GM19395 (cell line): ENCODE data around the gene CEPT1.

Experiments used
- ATAC-seq: cut with Tn5 transposase; IDR thresholded peaks from one replicate; pipeline ENCODE4 v1.9.1; 2021; ENCODE audit warnings: mild to moderate bottlenecking, moderate library complexity; ENCODE audit not compliant: unreplicated experiment

CEPT1 gene

GRCh38 chr1:111145963-111146768 is 6.1 kb downstream of the CEPT1 start:
- no peak for ATAC-seq

GRCh38 chr1:111147948-111148347 is 7.9 kb downstream of the CEPT1 start:
- no peak for ATAC-seq

GRCh38 chr1:111148376-111148881 is 8.4 kb downstream of the CEPT1 start:
- peak; percentile 68 for ATAC-seq

DNA sequence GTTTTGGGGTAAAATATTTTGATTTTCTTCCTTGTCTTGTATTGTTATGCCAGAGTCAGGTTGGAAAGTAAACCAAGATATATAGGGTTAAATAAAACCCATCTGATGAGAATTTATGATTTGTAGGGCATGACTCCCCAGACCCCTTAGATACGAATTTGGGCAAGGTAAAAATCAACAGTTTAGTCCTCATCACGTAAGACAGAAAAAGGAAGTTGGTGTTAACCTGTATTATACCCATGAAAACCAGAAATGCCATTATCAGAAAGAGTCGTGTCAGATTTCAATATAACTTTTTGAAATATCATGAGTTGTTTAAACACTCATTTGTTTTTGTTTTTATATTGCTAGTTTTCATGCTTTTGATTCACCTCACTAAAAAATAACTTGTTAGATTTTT is 11.8 kb downstream of the CEPT1 start:
- ATAC-seq, result no peak

DNA sequence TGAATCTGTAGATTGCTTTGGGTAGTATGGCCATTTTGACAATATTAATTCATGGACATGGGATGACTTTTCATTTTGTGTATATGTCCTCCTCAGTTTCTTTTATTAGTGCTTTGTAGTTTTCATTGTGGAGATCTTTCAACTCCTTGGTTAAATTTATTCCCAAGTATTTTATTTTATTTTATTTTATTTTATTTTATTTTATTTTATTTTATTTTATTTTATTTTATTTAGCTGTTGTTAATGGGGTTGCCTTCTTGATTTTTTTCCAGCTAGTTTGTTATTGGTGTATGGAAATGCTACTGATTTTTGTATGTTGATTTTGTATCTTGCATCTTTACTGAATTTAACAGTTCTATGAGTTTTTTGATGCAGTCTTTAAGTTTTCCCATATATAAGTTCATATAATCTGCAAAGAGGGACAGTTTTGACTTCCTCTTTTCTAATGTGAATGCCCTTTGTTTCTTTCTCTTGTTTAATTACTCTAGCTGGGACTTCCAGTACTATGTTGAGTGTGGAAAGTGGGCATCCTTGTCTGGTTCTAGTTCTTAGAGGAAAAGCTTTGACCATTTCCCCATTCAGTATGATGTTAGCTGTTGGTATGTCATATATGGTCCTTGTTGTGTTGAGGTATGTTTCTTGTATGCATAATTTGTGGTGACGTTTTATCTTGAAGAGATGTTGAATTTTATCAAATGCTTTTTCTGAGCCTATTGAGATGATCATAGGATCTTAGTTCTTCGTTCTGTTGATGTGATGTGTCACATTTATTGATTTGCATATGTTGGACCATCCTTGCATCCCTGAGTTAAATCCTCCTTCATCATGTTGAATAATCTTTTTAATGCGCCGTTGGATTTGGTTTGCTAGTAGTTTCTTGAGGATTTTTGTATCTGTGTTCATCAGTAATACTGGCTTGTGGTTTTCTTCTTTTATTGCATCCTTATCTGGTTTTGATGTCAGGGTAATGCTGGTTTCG is 14.3 kb downstream of the CEPT1 start:
- no peak for ATAC-seq

GRCh38 chr1:111157431-111157830 is 17.4 kb downstream of the CEPT1 start:
- ATAC-seq, result no peak

DNA sequence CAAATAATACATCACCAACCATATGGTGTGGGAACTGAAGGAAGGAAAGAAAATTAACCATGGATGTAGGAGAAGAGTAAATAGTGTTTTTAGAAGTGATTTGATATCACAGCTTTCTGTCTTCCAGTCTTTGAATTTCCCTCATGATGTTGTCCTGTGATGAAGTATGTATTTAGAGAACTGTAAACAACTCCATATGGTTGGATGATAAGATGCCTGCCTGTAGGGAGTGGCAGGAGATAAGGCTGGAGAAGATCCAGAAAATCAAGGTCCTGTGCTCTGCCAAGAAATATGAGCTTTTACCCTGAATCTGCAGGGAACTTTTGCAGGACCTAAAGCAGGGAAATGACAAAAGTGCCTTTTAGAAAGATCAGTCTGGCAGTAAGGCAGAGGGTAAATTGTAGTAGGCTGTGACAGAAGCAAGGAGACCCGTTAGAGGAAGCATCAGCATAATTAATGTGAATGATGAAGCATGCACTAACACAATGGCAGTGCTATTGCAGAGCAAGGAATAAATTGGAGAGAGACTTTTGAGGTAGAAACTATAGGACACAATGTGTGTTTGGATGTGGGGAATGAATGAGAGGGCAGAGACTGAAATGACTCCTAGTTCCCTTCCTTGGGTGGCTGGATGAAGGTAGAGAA is 21.9 kb downstream of the CEPT1 start:
- no peak for ATAC-seq

GRCh38 chr1:111162488-111162880 is 22.5 kb downstream of the CEPT1 start:
- no peak for ATAC-seq

GRCh38 chr1:111163363-111163762 is 23.3 kb downstream of the CEPT1 start:
- ATAC-seq, result no peak

GRCh38 chr1:111164151-111164550 is 24.1 kb downstream of the CEPT1 start:
- no peak for ATAC-seq

DNA sequence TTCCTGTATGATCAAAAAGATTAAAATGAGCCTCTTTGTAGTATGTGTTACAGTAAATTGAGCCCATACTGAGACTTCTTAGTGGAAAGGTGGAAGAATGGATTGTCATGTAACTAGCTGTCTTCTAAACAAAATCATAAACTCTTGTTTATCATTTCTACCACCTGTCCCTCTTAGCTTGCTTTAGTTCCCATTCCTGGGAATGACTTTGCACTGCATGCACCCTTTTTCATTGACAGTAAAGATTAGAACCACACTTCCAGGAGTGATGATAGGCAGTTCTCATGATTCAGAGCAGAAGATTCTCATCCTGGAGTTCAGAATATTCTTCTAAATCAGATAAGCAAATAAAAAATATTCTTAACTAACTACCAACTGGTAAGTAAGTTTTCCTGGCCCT is 32.4 kb downstream of the CEPT1 start:
- no peak for ATAC-seq

DNA sequence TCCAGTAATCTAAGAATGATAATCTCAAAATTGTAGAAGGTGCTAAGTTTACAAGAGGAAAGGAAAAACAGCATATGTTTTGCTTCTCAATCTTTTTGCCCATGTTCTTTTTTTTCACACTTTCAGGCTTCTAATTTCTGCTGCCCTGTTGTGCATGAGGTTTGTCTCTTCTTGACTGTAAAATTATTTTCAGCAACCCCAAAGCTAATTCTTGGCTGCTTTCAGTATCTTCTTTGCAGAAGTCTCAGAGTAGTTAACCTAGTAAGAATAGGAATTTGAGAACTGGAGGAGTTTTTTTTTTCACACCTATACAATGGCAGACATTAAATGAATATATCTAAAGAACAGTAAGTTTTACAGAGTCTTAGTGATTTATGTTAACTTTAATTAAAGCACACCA is 34.0 kb downstream of the CEPT1 start:
- no peak for ATAC-seq

- no peak for ATAC-seq
Observed at GRCh38 chr1:111175349-111175748, 35.3 kb downstream of the CEPT1 start.

- ATAC-seq, result no peak
Observed at GRCh38 chr1:111176678-111177077, 36.7 kb downstream of the CEPT1 start.

DNA sequence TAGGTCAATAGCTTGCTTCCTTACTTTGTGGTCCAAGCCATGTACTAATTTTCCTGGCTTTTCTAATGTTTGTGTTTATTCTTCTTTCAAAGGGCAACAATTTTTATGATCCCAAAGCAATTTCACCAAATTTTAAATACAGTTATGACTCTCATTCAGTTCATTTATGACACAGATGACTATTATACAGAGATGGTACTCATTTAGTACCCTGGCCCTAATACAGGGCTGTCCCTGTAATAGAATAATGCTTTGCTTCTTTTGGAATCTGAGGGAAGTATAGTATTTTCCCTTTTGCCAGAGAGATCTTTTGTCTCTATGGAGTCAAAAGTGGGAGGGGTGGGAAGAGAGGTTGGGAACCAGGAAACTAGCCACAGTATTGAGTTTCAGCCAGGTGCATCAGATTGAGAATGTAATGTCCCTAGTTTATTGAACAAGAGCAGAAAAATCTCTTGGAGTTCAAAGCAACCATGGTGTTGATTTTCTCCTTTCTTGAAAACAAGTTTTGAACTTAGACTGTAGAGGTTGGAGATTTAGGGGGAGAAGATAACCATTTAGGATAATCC is 40.0 kb downstream of the CEPT1 start:
- ATAC-seq, result no peak

GRCh38 chr1:111182052-111182451 is 42.0 kb downstream of the CEPT1 start:
- no peak for ATAC-seq

DNA sequence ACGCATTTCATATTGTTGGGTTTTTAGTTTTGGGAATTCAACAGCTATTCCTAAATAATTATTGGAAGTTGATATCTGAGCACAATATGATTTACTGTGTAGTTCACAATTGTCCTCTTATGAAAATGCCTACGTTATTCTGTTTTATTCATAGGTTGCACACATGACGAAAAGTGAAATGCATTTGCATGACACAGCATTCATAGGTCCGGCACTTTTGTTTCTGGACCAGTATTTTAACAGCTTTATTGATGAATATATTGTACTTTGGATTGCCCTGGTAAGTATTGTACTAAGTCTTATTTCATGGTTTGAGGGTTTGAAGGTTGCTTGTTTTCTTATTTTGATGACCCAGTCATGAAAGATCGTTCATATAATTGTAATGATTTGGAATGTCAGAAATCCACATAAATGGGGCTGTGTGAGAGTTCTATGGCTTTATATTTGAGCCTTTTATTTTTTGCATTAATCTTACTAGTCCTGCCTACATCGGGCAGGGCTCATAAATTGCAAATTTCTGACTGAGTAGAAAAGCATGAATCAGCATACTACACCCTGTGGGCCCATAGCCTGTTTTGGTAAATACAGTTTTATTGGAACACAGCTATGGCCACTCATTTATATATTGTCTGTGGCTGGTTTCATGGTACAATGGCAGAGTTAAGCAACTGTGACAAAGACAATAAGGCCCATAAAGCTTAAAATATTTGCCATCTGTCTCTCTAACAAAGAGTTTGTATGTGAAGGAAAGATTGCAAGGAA is 43.5 kb downstream of the CEPT1 start:
- ATAC-seq, result no peak

- no peak for ATAC-seq
Observed at GRCh38 chr1:111184663-111185062, 44.6 kb downstream of the CEPT1 start.

- ATAC-seq, result no peak
Observed at GRCh38 chr1:111190931-111191451, 51.0 kb downstream of the CEPT1 start.

GRCh38 chr1:111191496-111191895 is 51.5 kb downstream of the CEPT1 start:
- no peak for ATAC-seq
